ENCODE results near the gene OLR1.

OLR1 gene

DNA sequence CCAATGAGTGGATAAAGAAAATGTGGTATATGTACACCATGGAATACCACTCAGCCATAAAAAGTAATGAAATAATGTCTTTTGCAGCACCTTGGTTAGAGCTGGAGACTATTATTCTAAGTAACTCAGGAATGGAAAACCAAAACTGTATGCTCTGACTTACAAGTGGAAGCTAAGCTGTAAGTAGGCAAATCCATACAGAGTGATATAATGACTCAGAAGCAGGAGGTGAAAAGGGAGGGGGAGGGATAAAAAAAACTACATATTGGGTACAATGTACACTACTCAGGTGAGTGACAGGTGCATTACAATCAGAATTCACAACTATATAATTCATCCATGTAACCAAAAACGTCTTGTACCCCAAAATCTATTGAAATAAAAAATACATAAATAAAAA, 58.0 kb downstream of the OLR1 start:
- no peak overlapping the region for H3K4me3 Mint-ChIP-seq
- H3K27ac Mint-ChIP-seq = no peak overlapping the region
- no peaks in the 10 kb centered on the region for H3K36me3 Mint-ChIP-seq (ENCODE audit: low read depth)
- DNase-seq = no peak
- H3K9me3 Mint-ChIP-seq = no peaks in the 10 kb centered on the region
- H3K4me1 Mint-ChIP-seq (ENCODE audit: low read depth) = no peaks in the 10 kb centered on the region
- H3K27me3 Mint-ChIP-seq = no peaks in the 10 kb centered on the region

DNA sequence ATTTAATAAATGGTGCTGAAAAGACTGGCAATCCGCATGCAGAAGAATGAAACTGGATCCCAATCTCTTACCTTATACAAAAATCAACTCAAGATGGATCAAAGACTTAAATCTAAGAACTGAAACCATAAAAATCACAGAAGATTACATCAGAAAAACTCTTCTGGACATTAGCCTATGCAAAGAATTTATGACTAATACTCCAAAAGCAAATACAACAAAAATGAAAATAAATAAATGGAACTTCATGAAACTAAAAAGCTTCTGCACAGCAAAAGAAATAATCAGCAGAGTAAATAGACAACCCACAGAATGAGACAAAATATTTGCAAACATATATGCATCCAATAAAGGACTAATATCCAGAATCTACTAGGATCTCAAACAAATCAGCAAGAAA, 58.9 kb downstream of the OLR1 start:
- H3K4me1 Mint-ChIP-seq (ENCODE audit: low read depth) = no peaks in the 10 kb centered on the region
- H3K4me3 Mint-ChIP-seq = no peak overlapping the region
- no peaks in the 10 kb centered on the region for H3K36me3 Mint-ChIP-seq (ENCODE audit: low read depth)
- no peak overlapping the region for H3K27ac Mint-ChIP-seq
- H3K9me3 Mint-ChIP-seq = no peaks in the 10 kb centered on the region
- no peaks in the 10 kb centered on the region for H3K27me3 Mint-ChIP-seq
- DNase-seq = no peak

DNA sequence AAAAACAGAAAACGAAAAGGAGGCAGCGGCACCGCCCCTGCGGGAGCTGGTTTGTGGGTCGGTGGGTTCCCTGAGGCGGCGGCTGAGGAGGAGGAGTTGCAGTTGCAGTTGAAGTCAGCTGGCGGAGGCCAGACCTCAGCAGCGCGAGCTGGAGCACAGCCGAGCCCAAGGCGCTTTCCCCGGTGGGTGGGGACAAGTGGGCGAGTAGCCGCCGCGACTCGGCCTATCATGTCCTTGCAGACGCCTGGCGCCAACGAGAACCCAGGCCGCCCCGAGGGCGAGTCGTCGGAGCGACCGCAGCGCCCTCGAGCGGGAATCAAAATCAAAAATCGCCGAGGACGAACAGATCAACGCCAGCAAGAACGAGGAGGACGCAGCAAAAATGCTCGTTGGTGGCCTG, 60.5 kb downstream of the OLR1 start:
- no peaks in the 10 kb centered on the region for H3K4me1 Mint-ChIP-seq (ENCODE audit: low read depth)
- DNase-seq = no peak

DNA sequence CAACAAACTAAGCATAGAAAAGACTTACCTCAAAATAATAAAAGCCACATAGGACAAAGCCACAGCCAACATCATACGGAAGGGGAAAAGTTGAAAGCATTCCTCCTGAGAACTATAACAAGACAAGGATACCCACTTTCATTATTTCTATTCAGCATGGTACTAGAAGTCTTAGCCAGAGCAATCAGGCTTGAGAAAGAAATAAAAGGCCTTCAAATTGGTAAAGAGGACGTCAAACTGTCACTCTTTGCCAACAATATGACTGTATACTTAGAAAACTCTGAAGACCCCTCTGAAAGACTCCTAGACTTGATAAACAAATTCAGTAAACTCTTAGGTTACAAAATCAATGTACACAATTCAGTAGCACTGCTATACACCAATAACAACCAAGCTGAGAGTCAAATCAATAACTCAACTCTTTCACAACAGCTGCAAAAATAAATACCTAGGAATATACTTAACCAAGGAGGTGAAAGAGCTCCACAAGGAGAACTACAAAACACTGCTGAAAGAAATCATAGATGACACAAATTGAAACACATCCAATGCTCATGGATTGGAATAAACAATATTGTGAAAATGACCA, 61.6 kb downstream of the OLR1 start:
- Mint-ChIP-seq H3K27me3 (peaks cover 7% of the 10 kb centered on the region), H3K9me3 (no peaks in the 10 kb centered on the region), H3K27ac (no peak overlapping the region), H3K36me3 (ENCODE audit: low read depth) (no peaks in the 10 kb centered on the region), H3K4me3 (no peak overlapping the region), H3K4me1 (ENCODE audit: low read depth) (no peaks in the 10 kb centered on the region)
- no peak for DNase-seq

More for the DNA sequence above, 60.5 kb downstream of the OLR1 start:
- H3K27ac Mint-ChIP-seq = no peak overlapping the region
- H3K27me3 Mint-ChIP-seq = no peaks in the 10 kb centered on the region
- no peaks in the 10 kb centered on the region for H3K9me3 Mint-ChIP-seq
- no peak overlapping the region for H3K4me3 Mint-ChIP-seq
- no peaks in the 10 kb centered on the region for H3K36me3 Mint-ChIP-seq (ENCODE audit: low read depth)
